Fibroblast of lung (primary cell): ENCODE measurements around the gene IGF1R. TPM values are rescaled to one million over a fixed set of nuclear protein-coding genes. Genes with fewer than 3 reads are reported as not detected.
A peak's percentile ranks its signal among the peaks of the same experiment; 100 is the strongest.

Source experiments
- DNase-seq, 2 donors: peaks; one replicate each; pipeline versions ENCODE4 v3.0.0 to v3.0.0-alpha.2; 2010; ENCODE audit warnings: low read depth in 2 of 2
- H2AFZ ChIP-seq: 2 replicates; pipeline ENCODE4 v1.5.1; 2012; ENCODE audit warnings: low read length, control low read depth, inconsistent platforms
- H3K27ac ChIP-seq: 2 replicates; pipeline ENCODE4 v1.5.1; 2011; ENCODE audit warnings: low read length, control low read depth; ENCODE audit not compliant: insufficient read depth
- H3K27me3 ChIP-seq: 2 replicates; pipeline ENCODE4 v1.5.1; 2011; ENCODE audit warnings: mild to moderate bottlenecking, low read length; ENCODE audit not compliant: control insufficient read depth, insufficient read depth
- H3K36me3 ChIP-seq: 2 replicates; pipeline ENCODE4 v1.5.1; 2011; ENCODE audit warnings: low read length; ENCODE audit not compliant: control insufficient read depth, insufficient read depth
- H3K4me1 ChIP-seq: 2 replicates; pipeline ENCODE4 v1.5.1; 2011; ENCODE audit warnings: low read length; ENCODE audit not compliant: control insufficient read depth, insufficient read depth; ENCODE audit errors: extremely low read depth
- H3K4me2 ChIP-seq: 2 replicates; pipeline ENCODE4 v1.5.1; 2011; ENCODE audit warnings: low read length, control low read depth; ENCODE audit not compliant: insufficient read depth; ENCODE audit errors: extremely low read depth
- H3K4me3 ChIP-seq, 4 experiments: fragments of 200-600 bp in 1 of 4; sonication (generic) in 1 of 4; replicated peaks in 1 of 4; 2 replicates each; pipeline ENCODE4 v1.5.1; 2011 to 2016; ENCODE audit warnings: low read length in 4 of 4, low read depth in 3 of 4, mild to moderate bottlenecking in 3 of 4, control low read depth in 2 of 4, inconsistent platforms in 1 of 4, mixed read lengths in 1 of 4; ENCODE audit not compliant: insufficient read depth in 1 of 4; ENCODE audit errors: control extremely low read depth in 1 of 4
- H3K79me2 ChIP-seq: 2 replicates; pipeline ENCODE4 v1.5.1; 2012; ENCODE audit warnings: mild to moderate bottlenecking, low read length, inconsistent platforms; ENCODE audit not compliant: control insufficient read depth, insufficient read depth
- H3K9ac ChIP-seq: 2 replicates; pipeline ENCODE4 v1.5.1; 2011; ENCODE audit warnings: mild to moderate bottlenecking, low read length, control low read depth; ENCODE audit not compliant: insufficient read depth
- H3K9me3 ChIP-seq: 2 replicates; pipeline ENCODE4 v1.5.1; 2012; ENCODE audit warnings: low read depth, low read length; ENCODE audit not compliant: control insufficient read depth, insufficient read depth
- H4K20me1 ChIP-seq: 2 replicates; pipeline ENCODE4 v1.5.1; 2011; ENCODE audit warnings: low read length; ENCODE audit not compliant: control insufficient read depth, insufficient read depth; ENCODE audit errors: extremely low read depth
- EZH2 ChIP-seq: IDR thresholded peaks from 2 replicates; pipeline ENCODE4 v1.5.1; 2012; ENCODE audit warnings: low read length, control low read depth, mild to moderate bottlenecking; ENCODE audit errors: missing control alignments
- polyA plus RNA-seq, 2 donors: library from polyadenylated mRNA; depleted of rRNA in 1 of 2; stranded (reverse) in 1 of 2; unstranded in 1 of 2; fragments of >200 nt; gene quantifications; 2 replicates each; pipeline ENCODE4 v1.2.1, GENCODE V29; 2011 to 2012; ENCODE audit warnings: missing spikeins in 1 of 2
- total RNA-seq: library from RNA; depleted of rRNA; stranded (reverse); fragments of >200 nt; gene quantifications from 2 replicates; pipeline ENCODE4 v1.2.1, GENCODE V29; 2014
- TF ChIP-seq, protein P1 (sequence below), 2 donors: IDR thresholded peaks in 1 of 2; conservative IDR thresholded peaks in 1 of 2; 1 replicate in 1 of 2; 2 replicates in 1 of 2; pipeline ENCODE4 v1.5.1; 2011 to 2012; ENCODE audit warnings: low read length in 2 of 2, control low read depth in 1 of 2, inconsistent platforms in 1 of 2, low read depth in 1 of 2, mild to moderate bottlenecking in 1 of 2

Gene IGF1R
- total and polyA plus RNA-seq, 2 donors (not counting 1 experiment from before 2014, with no cell fraction given): 14.6 to 28.6 TPM

DNA sequence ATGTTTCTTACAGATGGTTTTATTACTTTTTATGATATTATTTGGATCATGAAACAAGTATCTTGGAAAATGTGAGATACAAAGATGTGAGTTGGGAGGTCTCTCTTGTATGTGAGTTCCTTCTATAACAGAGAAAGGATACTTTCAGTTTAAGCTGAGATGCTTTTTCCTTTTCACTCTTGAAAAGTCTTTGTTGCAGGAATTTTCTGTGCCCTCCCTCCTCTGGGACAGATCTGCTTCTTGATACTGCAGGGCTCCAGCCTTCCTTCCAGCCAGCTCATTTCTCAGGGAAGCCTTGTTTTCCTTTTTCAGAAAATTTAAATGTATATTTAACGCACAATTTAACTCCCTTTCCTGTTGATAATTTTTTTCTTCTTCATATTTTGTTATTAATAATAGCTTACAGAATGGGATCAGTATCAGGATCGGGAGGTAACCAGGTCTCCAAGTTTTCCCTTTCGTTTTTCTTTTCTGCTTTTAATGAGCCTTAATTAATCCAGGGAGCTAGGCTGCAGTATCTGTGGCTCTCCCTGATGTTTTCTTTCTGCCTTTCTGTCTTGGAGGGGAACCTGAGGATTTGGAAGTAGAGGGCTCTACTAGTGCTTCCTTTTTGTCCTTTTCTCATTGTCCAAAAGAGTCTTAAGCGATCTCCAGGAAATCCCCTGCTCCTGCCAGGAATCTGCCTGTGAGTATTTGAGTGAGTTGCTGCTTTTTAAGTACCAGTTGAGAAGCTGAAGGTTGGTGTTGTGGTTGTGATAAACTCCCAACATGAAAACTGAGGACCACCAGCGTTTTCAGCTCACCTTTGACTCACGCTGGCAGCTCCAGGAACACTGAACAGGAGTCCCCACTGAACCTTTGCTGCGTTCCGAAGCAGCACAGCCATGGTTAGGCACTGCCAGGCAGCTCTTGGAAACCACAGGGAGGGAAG is 105.7 kb downstream of the IGF1R start:
- H3K36me3 ChIP-seq: no peaks in the 10 kb centered on the region
- H3K27me3 ChIP-seq: no peaks in the 10 kb centered on the region
- peaks cover 23% of the 10 kb centered on the region for H3K79me2 ChIP-seq
- peak; percentile 26 to 65 for DNase-seq
- peaks cover 6% of the 10 kb centered on the region for H3K4me1 ChIP-seq
- TF ChIP-seq, protein P1, sequence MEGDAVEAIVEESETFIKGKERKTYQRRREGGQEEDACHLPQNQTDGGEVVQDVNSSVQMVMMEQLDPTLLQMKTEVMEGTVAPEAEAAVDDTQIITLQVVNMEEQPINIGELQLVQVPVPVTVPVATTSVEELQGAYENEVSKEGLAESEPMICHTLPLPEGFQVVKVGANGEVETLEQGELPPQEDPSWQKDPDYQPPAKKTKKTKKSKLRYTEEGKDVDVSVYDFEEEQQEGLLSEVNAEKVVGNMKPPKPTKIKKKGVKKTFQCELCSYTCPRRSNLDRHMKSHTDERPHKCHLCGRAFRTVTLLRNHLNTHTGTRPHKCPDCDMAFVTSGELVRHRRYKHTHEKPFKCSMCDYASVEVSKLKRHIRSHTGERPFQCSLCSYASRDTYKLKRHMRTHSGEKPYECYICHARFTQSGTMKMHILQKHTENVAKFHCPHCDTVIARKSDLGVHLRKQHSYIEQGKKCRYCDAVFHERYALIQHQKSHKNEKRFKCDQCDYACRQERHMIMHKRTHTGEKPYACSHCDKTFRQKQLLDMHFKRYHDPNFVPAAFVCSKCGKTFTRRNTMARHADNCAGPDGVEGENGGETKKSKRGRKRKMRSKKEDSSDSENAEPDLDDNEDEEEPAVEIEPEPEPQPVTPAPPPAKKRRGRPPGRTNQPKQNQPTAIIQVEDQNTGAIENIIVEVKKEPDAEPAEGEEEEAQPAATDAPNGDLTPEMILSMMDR (conservative IDR thresholded peaks at IDR 0.05 in 1 of 2, IDR thresholded peaks at IDR 0.05 in 1 of 2; ENCODE audit: low read depth in 1 of 2, low read length in 2 of 2): no peak
- no peak for TF ChIP-seq EZH2
- peak overlapping the region; percentile 61 for H2AFZ ChIP-seq
- H3K9me3 ChIP-seq: no peaks in the 10 kb centered on the region
- H3K27ac ChIP-seq: peak overlapping the region; percentile 50
- H3K4me2 ChIP-seq: peak overlapping the region; percentile 77
- peak overlapping the region; percentile 21 to 52 (median 45) for H3K4me3 ChIP-seq
- no peaks in the 10 kb centered on the region for H4K20me1 ChIP-seq
- no peak overlapping the region for H3K9ac ChIP-seq

DNA sequence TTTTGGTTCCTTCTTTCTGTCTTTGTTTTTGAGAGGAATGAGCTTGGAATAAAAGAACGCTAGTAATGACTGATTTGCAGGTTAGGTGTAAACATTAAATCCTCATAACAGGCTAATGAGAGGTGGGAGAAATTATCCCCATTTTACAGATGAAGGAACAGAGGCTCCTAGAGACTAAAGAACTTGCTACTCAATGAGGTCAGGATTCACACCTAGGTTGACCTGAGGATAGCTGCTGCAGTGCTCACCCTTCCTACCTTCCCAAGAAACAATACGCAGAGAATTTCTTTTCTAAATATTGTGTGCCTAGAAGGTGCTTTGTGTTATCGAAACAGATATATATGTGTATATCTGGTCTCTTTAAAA is 106.3 kb downstream of the IGF1R start:
- Histone ChIP-seq H3K27ac (peak overlapping the region; percentile 50), H3K36me3 (no peaks in the 10 kb centered on the region), H3K9ac (no peak overlapping the region), H3K79me2 (peaks cover 23% of the 10 kb centered on the region), H4K20me1 (no peaks in the 10 kb centered on the region), H3K9me3 (no peaks in the 10 kb centered on the region), H3K4me1 (peaks cover 6% of the 10 kb centered on the region), H3K4me3 (peak overlapping the region in 3 of 4 experiments; percentile 21 to 52 (median 51)), H3K4me2 (peak overlapping the region; percentile 77), H3K27me3 (no peaks in the 10 kb centered on the region), H2AFZ (no peak overlapping the region)
- TF ChIP-seq, protein P1 (conservative IDR thresholded peaks at IDR 0.05 in 1 of 2, IDR thresholded peaks at IDR 0.05 in 1 of 2; ENCODE audit: low read depth in 1 of 2, low read length in 2 of 2): no peak
- no peak for TF ChIP-seq EZH2
- no peak for DNase-seq

DNA sequence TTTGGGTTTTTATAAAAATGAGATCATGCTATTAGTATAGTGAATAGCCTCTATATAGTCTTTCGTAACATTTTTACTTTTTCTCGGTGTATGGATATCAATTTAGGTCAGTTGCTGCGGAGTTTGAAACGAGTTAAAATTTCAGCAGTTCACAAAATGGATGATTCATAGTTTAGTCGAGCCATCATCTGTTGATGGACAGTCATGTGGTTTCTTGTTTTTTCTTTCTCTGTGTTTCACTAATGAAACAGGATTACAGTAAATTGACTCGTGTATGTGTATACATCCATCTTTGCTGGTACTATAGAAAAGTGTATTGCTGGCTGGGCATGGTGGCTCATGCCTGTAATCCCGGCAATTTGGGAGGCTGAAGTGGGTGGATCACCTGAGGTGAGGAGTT is 106.8 kb downstream of the IGF1R start:
- DNase-seq: peak; percentile 31 to 56
- no peaks in the 10 kb centered on the region for H3K36me3 ChIP-seq
- no peaks in the 10 kb centered on the region for H4K20me1 ChIP-seq
- no peak for TF ChIP-seq EZH2
- TF ChIP-seq, protein P1 (conservative IDR thresholded peaks at IDR 0.05 in 1 of 2, IDR thresholded peaks at IDR 0.05 in 1 of 2; ENCODE audit: low read depth in 1 of 2, low read length in 2 of 2): no peak
- peaks cover 6% of the 10 kb centered on the region for H3K4me1 ChIP-seq
- no peaks in the 10 kb centered on the region for H3K9me3 ChIP-seq
- no peak overlapping the region for H3K4me3 ChIP-seq
- H3K27ac ChIP-seq: peak overlapping the region; percentile 9
- no peak overlapping the region for H2AFZ ChIP-seq
- H3K79me2 ChIP-seq: peaks cover 23% of the 10 kb centered on the region
- no peak overlapping the region for H3K9ac ChIP-seq
- no peaks in the 10 kb centered on the region for H3K27me3 ChIP-seq
- H3K4me2 ChIP-seq: no peak overlapping the region
